DOHH2 (cell line): ENCODE data around the gene SUGCT.

Experiments used
- EZH2phosphoT487 ChIP-seq: fragments of 200-600 bp; sonication (generic); IDR thresholded peaks from 2 replicates; pipeline ENCODE4 v1.6.1; 2017; ENCODE audit warnings: borderline replicate concordance, mild to moderate bottlenecking, antibody characterized with exemption, low read length, moderate library complexity, mixed read lengths
- TF ChIP-seq, protein P1 (sequence below): fragments of 200-600 bp; sonication (generic); IDR thresholded peaks from one replicate; pipeline ENCODE4 v1.5.1; 2014; ENCODE audit warnings: antibody characterized with exemption, mild to moderate bottlenecking, low read depth, low read length; ENCODE audit not compliant: poor library complexity, severe bottlenecking

DNA sequence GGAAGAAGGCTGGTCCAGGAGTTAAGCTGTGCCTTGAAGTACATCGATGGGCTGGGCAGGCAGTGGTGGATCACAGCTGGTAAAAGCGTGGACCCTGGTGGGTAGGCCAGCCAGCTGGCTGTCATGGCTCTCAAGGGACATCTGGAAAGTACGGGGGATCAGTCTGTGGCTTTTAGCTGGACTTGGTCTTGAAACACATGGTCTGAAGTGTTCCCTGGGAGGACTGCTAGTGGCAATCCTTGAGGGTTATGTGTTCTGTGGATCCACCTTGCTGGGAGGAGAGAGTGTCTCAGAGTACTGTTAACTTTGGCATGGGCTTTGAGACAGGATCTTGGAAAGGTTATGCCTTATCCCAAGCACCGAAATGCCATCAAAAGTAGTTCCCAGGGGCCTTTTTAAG is 754.3 kb downstream of the SUGCT start:
- TF ChIP-seq, protein P1, sequence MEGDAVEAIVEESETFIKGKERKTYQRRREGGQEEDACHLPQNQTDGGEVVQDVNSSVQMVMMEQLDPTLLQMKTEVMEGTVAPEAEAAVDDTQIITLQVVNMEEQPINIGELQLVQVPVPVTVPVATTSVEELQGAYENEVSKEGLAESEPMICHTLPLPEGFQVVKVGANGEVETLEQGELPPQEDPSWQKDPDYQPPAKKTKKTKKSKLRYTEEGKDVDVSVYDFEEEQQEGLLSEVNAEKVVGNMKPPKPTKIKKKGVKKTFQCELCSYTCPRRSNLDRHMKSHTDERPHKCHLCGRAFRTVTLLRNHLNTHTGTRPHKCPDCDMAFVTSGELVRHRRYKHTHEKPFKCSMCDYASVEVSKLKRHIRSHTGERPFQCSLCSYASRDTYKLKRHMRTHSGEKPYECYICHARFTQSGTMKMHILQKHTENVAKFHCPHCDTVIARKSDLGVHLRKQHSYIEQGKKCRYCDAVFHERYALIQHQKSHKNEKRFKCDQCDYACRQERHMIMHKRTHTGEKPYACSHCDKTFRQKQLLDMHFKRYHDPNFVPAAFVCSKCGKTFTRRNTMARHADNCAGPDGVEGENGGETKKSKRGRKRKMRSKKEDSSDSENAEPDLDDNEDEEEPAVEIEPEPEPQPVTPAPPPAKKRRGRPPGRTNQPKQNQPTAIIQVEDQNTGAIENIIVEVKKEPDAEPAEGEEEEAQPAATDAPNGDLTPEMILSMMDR: no peak
- TF ChIP-seq EZH2phosphoT487: no peak
